GM06990 (cell line): ENCODE measurements around the gene AMT.

Experiments used
- DNase-seq: peaks from one replicate; pipeline ENCODE4 v3.0.0-alpha.2; 2011; ENCODE audit not compliant: insufficient read length; ENCODE audit errors: extremely low read depth
- H3K27me3 ChIP-seq: replicated peaks from 2 replicates; pipeline ENCODE4 v1.6.0; 2011; ENCODE audit warnings: low read length; ENCODE audit not compliant: control insufficient read depth, insufficient read depth
- H3K36me3 ChIP-seq: 2 replicates; pipeline ENCODE4 v1.5.1; 2011; ENCODE audit warnings: low read length; ENCODE audit not compliant: control insufficient read depth, insufficient read depth
- H3K4me3 ChIP-seq: replicated peaks from 2 replicates; pipeline ENCODE4 v1.5.1; 2011; ENCODE audit warnings: low read depth, mild to moderate bottlenecking, control low read depth, low read length
- TF ChIP-seq, protein P1 (sequence below): IDR thresholded peaks from 2 replicates; pipeline ENCODE4 v1.5.1; 2011; ENCODE audit warnings: low read length, control low read depth, mild to moderate bottlenecking, inconsistent platforms; ENCODE audit not compliant: insufficient read depth, poor library complexity, severe bottlenecking

The AMT gene

GRCh38 chr3:49417516-49418120 is 4.7 kb downstream of the AMT start:
- no peak for DNase-seq
- peaks cover 23% of the 10 kb centered on the region for H3K36me3 ChIP-seq
- no peak overlapping the region for H3K4me3 ChIP-seq
- TF ChIP-seq, protein P1, sequence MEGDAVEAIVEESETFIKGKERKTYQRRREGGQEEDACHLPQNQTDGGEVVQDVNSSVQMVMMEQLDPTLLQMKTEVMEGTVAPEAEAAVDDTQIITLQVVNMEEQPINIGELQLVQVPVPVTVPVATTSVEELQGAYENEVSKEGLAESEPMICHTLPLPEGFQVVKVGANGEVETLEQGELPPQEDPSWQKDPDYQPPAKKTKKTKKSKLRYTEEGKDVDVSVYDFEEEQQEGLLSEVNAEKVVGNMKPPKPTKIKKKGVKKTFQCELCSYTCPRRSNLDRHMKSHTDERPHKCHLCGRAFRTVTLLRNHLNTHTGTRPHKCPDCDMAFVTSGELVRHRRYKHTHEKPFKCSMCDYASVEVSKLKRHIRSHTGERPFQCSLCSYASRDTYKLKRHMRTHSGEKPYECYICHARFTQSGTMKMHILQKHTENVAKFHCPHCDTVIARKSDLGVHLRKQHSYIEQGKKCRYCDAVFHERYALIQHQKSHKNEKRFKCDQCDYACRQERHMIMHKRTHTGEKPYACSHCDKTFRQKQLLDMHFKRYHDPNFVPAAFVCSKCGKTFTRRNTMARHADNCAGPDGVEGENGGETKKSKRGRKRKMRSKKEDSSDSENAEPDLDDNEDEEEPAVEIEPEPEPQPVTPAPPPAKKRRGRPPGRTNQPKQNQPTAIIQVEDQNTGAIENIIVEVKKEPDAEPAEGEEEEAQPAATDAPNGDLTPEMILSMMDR: no peak
- no peaks in the 10 kb centered on the region for H3K27me3 ChIP-seq

GRCh38 chr3:49416867-49417266 is 5.4 kb downstream of the AMT start:
- DNase-seq: no peak
- Histone ChIP-seq H3K4me3 (no peak overlapping the region), H3K36me3 (peaks cover 21% of the 10 kb centered on the region), H3K27me3 (no peaks in the 10 kb centered on the region)
- TF ChIP-seq, protein P1: no peak

DNA sequence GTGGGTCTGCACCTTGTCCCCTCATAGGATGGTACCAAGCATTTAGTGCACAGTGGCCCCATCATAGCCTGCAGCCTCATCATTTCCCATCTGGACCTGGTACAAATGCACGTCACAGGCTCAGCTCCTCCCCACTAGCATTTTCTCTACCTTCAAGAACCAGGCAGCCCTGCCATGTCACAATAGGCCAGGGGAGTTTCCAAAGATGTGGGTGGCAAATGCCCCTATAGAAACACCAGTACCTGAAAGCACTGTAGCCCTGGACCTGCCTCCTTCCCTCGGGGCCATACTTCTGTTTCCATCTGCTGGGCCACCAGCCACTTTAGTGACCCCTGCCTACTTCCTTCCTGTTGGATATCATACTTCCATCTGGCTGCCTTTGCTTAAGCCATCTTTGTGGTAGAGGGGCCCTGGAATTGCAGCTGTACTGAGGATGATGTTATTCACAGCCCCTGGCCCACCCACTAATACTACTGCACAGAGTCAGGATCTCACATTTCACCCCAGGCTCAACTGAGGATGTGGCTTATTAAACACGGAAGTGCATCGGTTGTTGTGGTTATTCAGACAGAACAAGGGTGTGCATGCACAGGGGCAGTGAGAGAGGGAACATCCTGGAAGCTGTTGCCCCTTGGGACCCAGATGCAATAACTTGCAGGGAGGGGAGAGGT is 6.2 kb downstream of the AMT start:
- TF ChIP-seq, protein P1: no peak
- Histone ChIP-seq H3K27me3 (no peaks in the 10 kb centered on the region), H3K36me3 (peaks cover 21% of the 10 kb centered on the region), H3K4me3 (no peak overlapping the region)
- DNase-seq: peak; percentile 49

DNA sequence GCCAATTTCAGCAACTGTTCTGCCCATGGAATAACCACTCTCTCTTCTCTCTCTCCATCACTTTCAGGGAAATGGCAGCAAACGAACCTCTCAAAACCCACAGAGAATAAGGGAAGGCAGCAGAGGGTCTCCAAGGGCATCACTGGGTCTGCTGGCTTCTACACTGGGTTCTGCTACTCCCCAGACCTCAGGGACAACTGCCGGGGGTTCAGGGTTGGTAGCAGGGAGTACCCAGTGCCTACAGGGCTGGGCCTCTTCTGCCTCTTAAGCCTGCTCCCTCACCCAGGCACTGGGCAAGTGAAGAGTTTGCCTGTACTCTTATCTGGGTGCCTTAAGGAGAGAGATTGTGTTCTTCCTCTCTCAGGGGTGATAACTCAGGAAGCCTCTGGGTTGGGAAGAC is 7.5 kb downstream of the AMT start:
- H3K27me3 ChIP-seq: no peaks in the 10 kb centered on the region
- no peak for DNase-seq
- H3K4me3 ChIP-seq: no peak overlapping the region
- TF ChIP-seq, protein P1: no peak
- H3K36me3 ChIP-seq: peaks cover 16% of the 10 kb centered on the region

DNA sequence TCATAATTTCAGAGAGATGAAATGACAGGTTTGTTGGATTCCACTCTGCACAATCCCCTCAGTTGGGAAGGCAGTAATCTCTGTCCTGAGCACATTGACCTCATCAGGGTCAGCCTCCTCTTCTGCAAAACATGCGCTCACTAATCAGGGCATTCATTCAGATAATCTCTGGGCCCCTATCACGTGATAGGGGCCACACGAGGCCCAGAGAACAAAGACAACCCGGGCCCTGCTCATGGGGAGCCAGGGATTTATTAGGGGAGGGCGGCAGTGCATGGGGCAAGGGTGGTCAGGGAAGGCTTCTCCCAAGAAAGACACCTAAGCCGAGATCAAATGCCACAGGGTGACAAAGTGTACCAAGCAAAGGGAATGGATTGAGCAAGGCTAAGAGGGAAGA is 8.9 kb downstream of the AMT start:
- DNase-seq: no peak
- Histone ChIP-seq H3K36me3 (peaks cover 10% of the 10 kb centered on the region), H3K27me3 (no peaks in the 10 kb centered on the region), H3K4me3 (peak overlapping the region; percentile 93)
- TF ChIP-seq, protein P1: no peak
